IMR-90 (cell line): Measurements from ENCODE around the gene MAP2K5. TPM values are rescaled to one million over a fixed set of nuclear protein-coding genes. Genes with fewer than 3 reads are reported as not detected.

ENCODE experiments used
- ATAC-seq: fragments of 200-7000 bp; cut with Tn5 transposase; 2 replicates; pipeline ENCODE4 v1.9.1; 2020; ENCODE audit warnings: low read depth, mild to moderate bottlenecking, moderate library complexity
- BruUV-seq: library from RNA; stranded (reverse); fragments of 400-500 nt; replicated peaks from 2 replicates; lab custom pipeline; 2021; lab: Mats Ljungman, UMichigan
- CTCF ChIA-PET: fragments of 300-600 bp; formaldehyde crosslinking; extraction: SDS; loops from one replicate; lab custom pipeline; 2021; ENCODE audit warnings: antibody characterized with exemption; lab: Yijun Ruan, JAX
- POLR2A ChIA-PET: fragments of 300-600 bp; sonication (Branson Sonifier 250); formaldehyde crosslinking; loops from one replicate; lab custom pipeline; 2022; ENCODE audit warnings: antibody characterized with exemption; ENCODE audit not compliant: unreplicated experiment; lab: Charles Lee
- DNase-seq: peaks from one replicate; pipeline ENCODE4 v3.0.0; 2013
- H2AFZ ChIP-seq: replicated peaks from 2 replicates; pipeline ENCODE3; 2013; ENCODE audit warnings: low read length, mild to moderate bottlenecking; ENCODE audit not compliant: poor library complexity
- H2AK5ac ChIP-seq: 2 replicates; pipeline ENCODE4 v1.6.1; 2013; ENCODE audit warnings: low read depth, low read length, inconsistent platforms
- H2AK9ac ChIP-seq: replicated peaks from 2 replicates; pipeline ENCODE3; 2013; ENCODE audit warnings: mild to moderate bottlenecking, low read depth, low read length, moderate library complexity; ENCODE audit not compliant: poor library complexity
- H2BK120ac ChIP-seq: 2 replicates; pipeline ENCODE4 v1.6.1; 2013; ENCODE audit warnings: low read depth, low read length, inconsistent platforms
- H2BK15ac ChIP-seq: 3 replicates; pipeline ENCODE4 v1.6.1; 2013; ENCODE audit warnings: low read depth, low read length, inconsistent platforms
- H2BK20ac ChIP-seq: 2 replicates; pipeline ENCODE4 v1.6.1; 2013; ENCODE audit warnings: low read depth, mild to moderate bottlenecking, inconsistent platforms, low read length, moderate library complexity
- H2BK5ac ChIP-seq: 2 replicates; pipeline ENCODE4 v1.6.1; 2013; ENCODE audit warnings: mild to moderate bottlenecking, low read depth, low read length, inconsistent platforms; ENCODE audit not compliant: poor library complexity, severe bottlenecking
- H3K14ac ChIP-seq: replicated peaks from 2 replicates; pipeline ENCODE4 v1.6.1; 2013; ENCODE audit warnings: low read depth, low read length, inconsistent platforms
- H3K18ac ChIP-seq: 2 replicates; pipeline ENCODE4 v1.6.1; 2013; ENCODE audit warnings: low read depth, low read length, control low read depth
- H3K23ac ChIP-seq: 2 replicates; pipeline ENCODE4 v1.6.1; 2013; ENCODE audit warnings: low read depth, low read length, inconsistent platforms
- H3K27ac ChIP-seq: 2 replicates; pipeline ENCODE4 v1.5.1; 2013; ENCODE audit warnings: mild to moderate bottlenecking, control low read depth, low read length; ENCODE audit not compliant: insufficient read depth
- H3K27me3 ChIP-seq: 2 replicates; pipeline ENCODE4 v1.6.1; 2013; ENCODE audit warnings: low read length; ENCODE audit not compliant: control insufficient read depth, insufficient read depth
- H3K36me3 ChIP-seq: 2 replicates; pipeline ENCODE4 v1.6.1; 2013; ENCODE audit warnings: low read length, mixed read lengths; ENCODE audit not compliant: control insufficient read depth, insufficient read depth
- H3K4ac ChIP-seq: 2 replicates; pipeline ENCODE4 v1.6.1; 2013; ENCODE audit warnings: low read depth, low read length, inconsistent platforms
- H3K4me1 ChIP-seq: 2 replicates; pipeline ENCODE4 v1.6.1; 2013; ENCODE audit warnings: low read length, mixed read lengths; ENCODE audit not compliant: control insufficient read depth, insufficient read depth
- H3K4me2 ChIP-seq: 2 replicates; pipeline ENCODE4 v1.6.1; 2013; ENCODE audit warnings: low read depth, mild to moderate bottlenecking, control low read depth, low read length, moderate library complexity
- H3K4me3 ChIP-seq: 2 replicates; pipeline ENCODE4 v1.5.1; 2013; ENCODE audit warnings: low read depth, mild to moderate bottlenecking, control low read depth, low read length, moderate library complexity; ENCODE audit not compliant: insufficient read depth
- H3K56ac ChIP-seq: 2 replicates; pipeline ENCODE4 v1.6.1; 2013; ENCODE audit warnings: low read length, inconsistent platforms; ENCODE audit not compliant: insufficient read depth; ENCODE audit errors: extremely low read depth
- H3K79me1 ChIP-seq, 2 experiments: 2 replicates each; pipeline ENCODE4 v1.6.1; 2013; ENCODE audit warnings: low read length in 2 of 2, inconsistent platforms in 1 of 2, low read depth in 1 of 2
- H3K9ac ChIP-seq: 2 replicates; pipeline ENCODE4 v1.6.1; 2013; ENCODE audit warnings: low read depth, low read length, control low read depth
- H3K9me1 ChIP-seq: 2 replicates; pipeline ENCODE4 v1.6.1; 2013; ENCODE audit warnings: low read length, inconsistent platforms; ENCODE audit not compliant: insufficient read depth
- H3K9me3 ChIP-seq: 2 replicates; pipeline ENCODE4 v1.6.1; 2013; ENCODE audit warnings: low read length; ENCODE audit not compliant: control insufficient read depth, insufficient read depth
- H4K20me1 ChIP-seq: 2 replicates; pipeline ENCODE4 v1.6.1; 2013; ENCODE audit warnings: low read length, inconsistent platforms; ENCODE audit not compliant: insufficient read depth
- H4K5ac ChIP-seq: 2 replicates; pipeline ENCODE4 v1.6.1; 2013; ENCODE audit warnings: mild to moderate bottlenecking, low read depth, low read length, control low read depth
- H4K8ac ChIP-seq, 2 experiments: 2 replicates each; pipeline ENCODE4 v1.6.1; 2013; ENCODE audit warnings: low read depth in 2 of 2, low read length in 2 of 2, control low read depth in 1 of 2, inconsistent platforms in 1 of 2
- H4K91ac ChIP-seq: 2 replicates; pipeline ENCODE4 v1.6.1; 2013; ENCODE audit warnings: low read depth, low read length, inconsistent platforms; ENCODE audit not compliant: insufficient read depth
- BHLHE40 ChIP-seq: fragments of 150-350 bp; IDR thresholded peaks from 2 replicates; pipeline ENCODE4 v1.6.1; 2016; ENCODE audit warnings: mild to moderate bottlenecking, low read depth, low read length
- CEBPB ChIP-seq: IDR thresholded peaks from 2 replicates; pipeline ENCODE4 v1.6.1; 2012; ENCODE audit warnings: low read depth, low read length, improper control_type of control experiment
- CHD1 ChIP-seq: IDR thresholded peaks from 2 replicates; pipeline ENCODE4 v1.6.1; 2012; ENCODE audit warnings: low read depth, low read length, improper control_type of control experiment
- FOS ChIP-seq: fragments of 150-350 bp; IDR thresholded peaks from 2 replicates; pipeline ENCODE4 v1.6.1; 2016; ENCODE audit warnings: low read depth, low read length
- MAFK ChIP-seq: IDR thresholded peaks from 2 replicates; pipeline ENCODE4 v1.6.1; 2012; ENCODE audit warnings: low read depth, low read length, improper control_type of control experiment
- MAZ ChIP-seq: IDR thresholded peaks from 2 replicates; pipeline ENCODE4 v1.6.1; 2012; ENCODE audit warnings: low read depth, mild to moderate bottlenecking, low read length, improper control_type of control experiment, moderate library complexity, borderline replicate concordance
- MXI1 ChIP-seq: IDR thresholded peaks from 2 replicates; pipeline ENCODE4 v1.6.1; 2012; ENCODE audit warnings: low read depth, mild to moderate bottlenecking, low read length, moderate library complexity, borderline replicate concordance
- NFE2L2 ChIP-seq: fragments of 150-350 bp; IDR thresholded peaks from 2 replicates; pipeline ENCODE4 v1.6.1; 2016; ENCODE audit warnings: low read depth, mild to moderate bottlenecking, low read length
- POLR2A ChIP-seq: IDR thresholded peaks from 2 replicates; pipeline ENCODE4 v1.6.1; 2012; ENCODE audit warnings: mild to moderate bottlenecking, low read depth, low read length
- RAD21 ChIP-seq: IDR thresholded peaks from 2 replicates; pipeline ENCODE4 v1.6.1; 2012; ENCODE audit warnings: low read length, improper control_type of control experiment
- RCOR1 ChIP-seq: IDR thresholded peaks from 2 replicates; pipeline ENCODE4 v1.6.1; 2012; ENCODE audit warnings: mild to moderate bottlenecking, low read length, improper control_type of control experiment; ENCODE audit not compliant: insufficient replicate concordance
- RFX5 ChIP-seq: IDR thresholded peaks from 2 replicates; pipeline ENCODE4 v1.8.0; 2012; ENCODE audit warnings: low read depth, mild to moderate bottlenecking, low read length, moderate library complexity
- SMC3 ChIP-seq: fragments of 150-350 bp; IDR thresholded peaks from 2 replicates; pipeline ENCODE4 v1.6.1; 2016; ENCODE audit warnings: low read depth, mild to moderate bottlenecking, antibody characterized with exemption, low read length, moderate library complexity
- dilution Hi-C: fragments of 300-500 bp; cut with HindIII; formaldehyde crosslinking; loops from one replicate; pipeline ENCODE4 v1.14.3; 2018; ENCODE audit warnings: low sequenced_read_pairs; ENCODE audit not compliant: unreplicated experiment
- in situ Hi-C: fragments of 300-500 bp; cut with MboI; formaldehyde crosslinking; loops from 3 replicates; pipeline ENCODE4 v1.14.3; 2019; ENCODE audit warnings: low sequenced_read_pairs, inconsistent platforms, mixed read lengths
- intact Hi-C: fragments of 100-400 bp; cut with micrococcal nuclease; formaldehyde crosslinking; loops from 2 replicates; pipeline ENCODE4 v1.10.0; 2022
- polyA plus RNA-seq, 3 experiments: library from polyadenylated mRNA; depleted of rRNA; stranded (reverse); fragments of >200 nt; gene quantifications; 2 replicates each; pipeline ENCODE4 v1.2.3, GENCODE V29; 2012; ENCODE audit warnings: low replicate concordance in 1 of 3
- total RNA-seq: library from RNA; depleted of rRNA; stranded (reverse); fragments of >200 nt; gene quantifications from 2 replicates; pipeline ENCODE4 v1.2.3, GENCODE V29; 2012
- TF ChIP-seq, protein P1 (sequence below): fragments of 150-350 bp; IDR thresholded peaks from 2 replicates; pipeline ENCODE4 v1.6.1; 2017; ENCODE audit warnings: mild to moderate bottlenecking, antibody characterized with exemption, low read length, low read depth
- TF ChIP-seq, protein P2 (sequence below): fragments of 150-350 bp; IDR thresholded peaks from 2 replicates; pipeline ENCODE4 v1.6.1; 2016; ENCODE audit warnings: low read depth, mild to moderate bottlenecking, low read length, moderate library complexity, borderline replicate concordance
- TF ChIP-seq, protein P3 (sequence below): conservative IDR thresholded peaks from 2 replicates; pipeline ENCODE4 v1.5.1; 2012; ENCODE audit warnings: mild to moderate bottlenecking, low read depth, low read length, improper control_type of control experiment

Gene MAP2K5
- total and polyA plus RNA-seq, 2 of the 4 experiments (the other 2 are of a cell fraction): 1.6 to 6.1 TPM

DNA sequence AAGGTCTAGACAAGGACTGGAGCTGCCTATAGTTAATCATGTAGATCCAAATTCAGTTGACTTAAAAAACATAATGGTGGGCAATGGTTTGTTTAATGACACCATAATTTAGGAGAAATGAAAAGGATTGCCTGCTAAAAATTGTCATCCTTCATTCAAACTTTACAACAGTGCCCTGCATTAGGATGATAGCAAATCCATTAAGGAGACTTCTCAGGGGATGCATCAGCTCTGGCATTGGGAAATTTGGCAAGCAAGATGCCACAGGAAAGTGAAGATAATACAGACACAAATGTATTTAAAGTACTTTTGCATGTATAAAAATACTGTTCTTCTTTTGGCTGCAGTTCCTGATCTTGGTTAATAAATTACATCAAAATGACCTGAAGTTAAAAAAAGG lies 189.7 kb downstream of the MAP2K5 start:
- no peak overlapping the region for H2BK20ac ChIP-seq

More for the DNA sequence above, 189.7 kb downstream of the MAP2K5 start:
- Histone ChIP-seq H3K27ac (no peak overlapping the region), H3K4me2 (no peak overlapping the region), H3K23ac (no peak overlapping the region), H3K14ac (no peak overlapping the region), H4K20me1 (no peaks in the 10 kb centered on the region), H4K8ac (no peak overlapping the region), H3K9me1 (no peaks in the 10 kb centered on the region), H3K36me3 (no peaks in the 10 kb centered on the region), H2AK5ac (no peak overlapping the region), H3K79me1 (no peaks in the 10 kb centered on the region), H2BK15ac (no peak overlapping the region), H3K56ac (no peak overlapping the region), H3K4me1 (no peaks in the 10 kb centered on the region), H3K4me3 (no peak overlapping the region), H3K18ac (no peak overlapping the region), H3K4ac (no peak overlapping the region), H3K9ac (no peak overlapping the region), H4K91ac (no peak overlapping the region), H2AK9ac (no peak overlapping the region), H3K27me3 (no peaks in the 10 kb centered on the region), H4K5ac (no peak overlapping the region), H3K9me3 (no peaks in the 10 kb centered on the region), H2BK5ac (no peak overlapping the region), H2AFZ (no peak overlapping the region), H2BK120ac (no peak overlapping the region)
- DNase-seq: no peak
- TF ChIP-seq FOS (no peak), MXI1 (no peak), MAFK (no peak), NFE2L2 (no peak), MAZ (no peak), SMC3 (no peak), BHLHE40 (no peak), RCOR1 (no peak), POLR2A (no peak), CEBPB (no peak), CHD1 (no peak), RFX5 (no peak), RAD21 (no peak)
- TF ChIP-seq, protein P1, sequence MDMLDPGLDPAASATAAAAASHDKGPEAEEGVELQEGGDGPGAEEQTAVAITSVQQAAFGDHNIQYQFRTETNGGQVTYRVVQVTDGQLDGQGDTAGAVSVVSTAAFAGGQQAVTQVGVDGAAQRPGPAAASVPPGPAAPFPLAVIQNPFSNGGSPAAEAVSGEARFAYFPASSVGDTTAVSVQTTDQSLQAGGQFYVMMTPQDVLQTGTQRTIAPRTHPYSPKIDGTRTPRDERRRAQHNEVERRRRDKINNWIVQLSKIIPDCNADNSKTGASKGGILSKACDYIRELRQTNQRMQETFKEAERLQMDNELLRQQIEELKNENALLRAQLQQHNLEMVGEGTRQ: no peak
- TF ChIP-seq, protein P2, sequence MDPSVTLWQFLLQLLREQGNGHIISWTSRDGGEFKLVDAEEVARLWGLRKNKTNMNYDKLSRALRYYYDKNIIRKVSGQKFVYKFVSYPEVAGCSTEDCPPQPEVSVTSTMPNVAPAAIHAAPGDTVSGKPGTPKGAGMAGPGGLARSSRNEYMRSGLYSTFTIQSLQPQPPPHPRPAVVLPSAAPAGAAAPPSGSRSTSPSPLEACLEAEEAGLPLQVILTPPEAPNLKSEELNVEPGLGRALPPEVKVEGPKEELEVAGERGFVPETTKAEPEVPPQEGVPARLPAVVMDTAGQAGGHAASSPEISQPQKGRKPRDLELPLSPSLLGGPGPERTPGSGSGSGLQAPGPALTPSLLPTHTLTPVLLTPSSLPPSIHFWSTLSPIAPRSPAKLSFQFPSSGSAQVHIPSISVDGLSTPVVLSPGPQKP: no peak
- TF ChIP-seq, protein P3, sequence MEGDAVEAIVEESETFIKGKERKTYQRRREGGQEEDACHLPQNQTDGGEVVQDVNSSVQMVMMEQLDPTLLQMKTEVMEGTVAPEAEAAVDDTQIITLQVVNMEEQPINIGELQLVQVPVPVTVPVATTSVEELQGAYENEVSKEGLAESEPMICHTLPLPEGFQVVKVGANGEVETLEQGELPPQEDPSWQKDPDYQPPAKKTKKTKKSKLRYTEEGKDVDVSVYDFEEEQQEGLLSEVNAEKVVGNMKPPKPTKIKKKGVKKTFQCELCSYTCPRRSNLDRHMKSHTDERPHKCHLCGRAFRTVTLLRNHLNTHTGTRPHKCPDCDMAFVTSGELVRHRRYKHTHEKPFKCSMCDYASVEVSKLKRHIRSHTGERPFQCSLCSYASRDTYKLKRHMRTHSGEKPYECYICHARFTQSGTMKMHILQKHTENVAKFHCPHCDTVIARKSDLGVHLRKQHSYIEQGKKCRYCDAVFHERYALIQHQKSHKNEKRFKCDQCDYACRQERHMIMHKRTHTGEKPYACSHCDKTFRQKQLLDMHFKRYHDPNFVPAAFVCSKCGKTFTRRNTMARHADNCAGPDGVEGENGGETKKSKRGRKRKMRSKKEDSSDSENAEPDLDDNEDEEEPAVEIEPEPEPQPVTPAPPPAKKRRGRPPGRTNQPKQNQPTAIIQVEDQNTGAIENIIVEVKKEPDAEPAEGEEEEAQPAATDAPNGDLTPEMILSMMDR: no peak
- POLR2A ChIA-PET: no interaction called here
- BruUV-seq: no TSS peak
- intact Hi-C loops: no loop called here
- dilution Hi-C loops: no loop called here
- ATAC-seq: no peak
- CTCF ChIA-PET: no interaction called here
- in situ Hi-C loops: no loop called here
